Measurements from ENCODE around the gene UBE4B.

UBE4B gene

GRCh38 chr1:10179406-10180091 is 146.8 kb downstream of the UBE4B start:
- DNase-seq (ENCODE audit: low read depth): no peak
- TF ChIP-seq, protein P1, sequence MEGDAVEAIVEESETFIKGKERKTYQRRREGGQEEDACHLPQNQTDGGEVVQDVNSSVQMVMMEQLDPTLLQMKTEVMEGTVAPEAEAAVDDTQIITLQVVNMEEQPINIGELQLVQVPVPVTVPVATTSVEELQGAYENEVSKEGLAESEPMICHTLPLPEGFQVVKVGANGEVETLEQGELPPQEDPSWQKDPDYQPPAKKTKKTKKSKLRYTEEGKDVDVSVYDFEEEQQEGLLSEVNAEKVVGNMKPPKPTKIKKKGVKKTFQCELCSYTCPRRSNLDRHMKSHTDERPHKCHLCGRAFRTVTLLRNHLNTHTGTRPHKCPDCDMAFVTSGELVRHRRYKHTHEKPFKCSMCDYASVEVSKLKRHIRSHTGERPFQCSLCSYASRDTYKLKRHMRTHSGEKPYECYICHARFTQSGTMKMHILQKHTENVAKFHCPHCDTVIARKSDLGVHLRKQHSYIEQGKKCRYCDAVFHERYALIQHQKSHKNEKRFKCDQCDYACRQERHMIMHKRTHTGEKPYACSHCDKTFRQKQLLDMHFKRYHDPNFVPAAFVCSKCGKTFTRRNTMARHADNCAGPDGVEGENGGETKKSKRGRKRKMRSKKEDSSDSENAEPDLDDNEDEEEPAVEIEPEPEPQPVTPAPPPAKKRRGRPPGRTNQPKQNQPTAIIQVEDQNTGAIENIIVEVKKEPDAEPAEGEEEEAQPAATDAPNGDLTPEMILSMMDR (IDR thresholded peaks at IDR 0.05; ENCODE audit: control insufficient read depth, extremely low read depth, insufficient read depth): no peak

GRCh38 chr1:10181154-10181553 is 148.4 kb downstream of the UBE4B start:
- TF ChIP-seq, protein P1 (IDR thresholded peaks at IDR 0.05; ENCODE audit: control insufficient read depth, extremely low read depth, insufficient read depth): no peak
- H3K4me3 ChIP-seq (ENCODE audit: low read depth, low read length): no peak overlapping the region
- DNase-seq (ENCODE audit: low read depth): no peak

More at GRCh38 chr1:10179406-10180091, 146.8 kb downstream of the UBE4B start:
- no peak overlapping the region for H3K4me3 ChIP-seq (ENCODE audit: low read depth, low read length)

- H3K4me3 ChIP-seq (ENCODE audit: low read depth, low read length): no peak overlapping the region
- DNase-seq (ENCODE audit: low read depth): no peak
- TF ChIP-seq, protein P1 (IDR thresholded peaks at IDR 0.05; ENCODE audit: control insufficient read depth, extremely low read depth, insufficient read depth): no peak
These were observed 153.0 kb downstream of the UBE4B start for GRCh38 chr1:10185759-10186158.

DNA sequence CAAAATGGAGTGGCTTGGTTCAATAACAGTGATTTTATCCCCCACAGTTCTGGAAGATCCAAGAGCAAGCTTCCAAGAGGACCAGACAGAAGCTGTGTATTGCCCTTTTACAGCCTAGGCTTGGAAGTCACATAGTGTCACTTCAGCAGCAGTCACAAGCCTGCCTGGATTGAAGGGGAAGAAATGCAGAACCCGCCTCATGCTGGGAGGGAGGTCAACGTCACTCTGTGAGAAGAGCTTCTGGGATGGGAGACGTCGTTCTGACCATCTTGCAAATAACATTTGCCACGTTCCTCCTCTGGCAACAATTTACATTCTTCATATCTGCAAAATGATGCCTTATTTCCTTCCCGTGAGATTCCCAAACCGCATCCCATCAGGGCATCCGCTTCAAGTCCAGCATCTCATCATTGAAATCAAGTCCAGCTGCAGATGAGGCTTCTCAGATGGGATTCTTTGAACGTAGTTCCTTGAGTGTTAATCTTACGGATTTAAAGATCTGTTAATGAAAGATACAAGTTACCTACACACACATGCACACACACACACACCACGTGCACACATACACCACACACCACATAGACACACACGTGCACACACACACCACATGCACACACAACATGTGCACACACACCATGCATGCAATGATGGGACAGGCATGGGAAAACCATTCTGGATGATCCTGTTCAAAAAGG is 153.7 kb downstream of the UBE4B start:
- TF ChIP-seq, protein P1 (IDR thresholded peaks at IDR 0.05; ENCODE audit: control insufficient read depth, extremely low read depth, insufficient read depth): no peak
- no peak overlapping the region for H3K4me3 ChIP-seq (ENCODE audit: low read depth, low read length)
- DNase-seq (ENCODE audit: low read depth): no peak

DNA sequence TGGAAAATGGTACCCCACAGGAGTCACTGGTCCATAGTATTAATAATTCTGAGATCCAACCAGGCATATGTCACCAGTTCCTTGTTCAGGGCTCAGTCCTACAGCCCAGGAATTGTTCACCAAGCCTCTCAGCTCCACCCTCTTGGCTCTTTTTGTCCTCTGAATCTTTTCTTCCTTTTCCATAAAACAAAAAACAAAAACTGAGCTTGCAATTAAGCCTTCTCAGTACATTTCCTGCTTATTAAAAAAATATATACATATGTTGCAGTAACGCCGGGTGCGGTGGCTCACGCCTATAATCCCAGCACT is 154.2 kb downstream of the UBE4B start:
- TF ChIP-seq, protein P1 (IDR thresholded peaks at IDR 0.05; ENCODE audit: control insufficient read depth, extremely low read depth, insufficient read depth): no peak
- DNase-seq (ENCODE audit: low read depth): no peak
- H3K4me3 ChIP-seq (ENCODE audit: low read depth, low read length): no peak overlapping the region

- DNase-seq (ENCODE audit: low read depth): no peak
- TF ChIP-seq, protein P1 (IDR thresholded peaks at IDR 0.05; ENCODE audit: control insufficient read depth, extremely low read depth, insufficient read depth): no peak
- no peak overlapping the region for H3K4me3 ChIP-seq (ENCODE audit: low read depth, low read length)
These were observed 155.4 kb downstream of the UBE4B start for GRCh38 chr1:10188133-10188650.
